Stimulated activated CD8-positive, alpha-beta memory T cell treated with anti-CD3 and anti-CD28 coated beads, Interleukin-12 subunit alpha, Interleukin-12 subunit beta, amount 100 ng/mL, for 1 hour (primary cell): Measurements from ENCODE around the gene SEC14L5.
"Not testable (repeated sequence)": the region's sequence is repeated elsewhere in the genome, so short reads cannot be mapped to it uniquely, and the experiment has no call there.

Experiments
- DNase-seq: peaks from one replicate; pipeline ENCODE4 v3.0.0-alpha.2; 2020; ENCODE audit warnings: low read depth

The SEC14L5 gene

GRCh38 chr16:4954714-4955113 is 3.4 kb upstream of the SEC14L5 start:
- no peak for DNase-seq

- no peak for DNase-seq
Measured at GRCh38 chr16:4957420-4957719, 760 bp upstream of the SEC14L5 start.

GRCh38 chr16:4958510-4959438 is 644 bp downstream of the SEC14L5 start:
- DNase-seq, result no peak

- DNase-seq, result no peak
Measured at GRCh38 chr16:4960579-4960978, 2.4 kb downstream of the SEC14L5 start.

DNA sequence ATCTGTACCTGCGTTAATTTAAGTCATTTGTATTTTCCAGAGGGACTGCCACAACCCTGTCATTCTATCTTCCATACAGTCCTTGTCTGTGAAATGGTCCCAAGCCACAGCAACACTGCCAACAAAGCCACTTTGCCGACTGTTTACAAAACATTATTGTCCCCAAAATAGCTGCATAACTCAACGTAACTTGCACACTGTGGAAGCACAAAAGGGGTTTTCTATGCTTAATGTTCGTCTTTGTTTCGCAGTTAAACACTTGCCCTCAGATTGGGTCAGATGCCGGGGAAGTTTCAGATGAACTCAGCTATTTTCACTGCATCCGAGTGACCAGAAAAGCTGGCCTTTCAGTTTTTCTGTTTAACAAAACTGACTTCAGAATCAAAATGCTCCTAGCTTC is 4.6 kb downstream of the SEC14L5 start:
- no peak for DNase-seq

- not testable (repeated sequence) for DNase-seq
Measured at GRCh38 chr16:4963527-4963926, 5.4 kb downstream of the SEC14L5 start.

GRCh38 chr16:4966736-4967453 is 8.8 kb downstream of the SEC14L5 start:
- DNase-seq, result no peak

GRCh38 chr16:4968278-4968677 is 10.1 kb downstream of the SEC14L5 start:
- not testable (repeated sequence) for DNase-seq

GRCh38 chr16:4968879-4969483 is 10.9 kb downstream of the SEC14L5 start:
- no peak for DNase-seq

DNA sequence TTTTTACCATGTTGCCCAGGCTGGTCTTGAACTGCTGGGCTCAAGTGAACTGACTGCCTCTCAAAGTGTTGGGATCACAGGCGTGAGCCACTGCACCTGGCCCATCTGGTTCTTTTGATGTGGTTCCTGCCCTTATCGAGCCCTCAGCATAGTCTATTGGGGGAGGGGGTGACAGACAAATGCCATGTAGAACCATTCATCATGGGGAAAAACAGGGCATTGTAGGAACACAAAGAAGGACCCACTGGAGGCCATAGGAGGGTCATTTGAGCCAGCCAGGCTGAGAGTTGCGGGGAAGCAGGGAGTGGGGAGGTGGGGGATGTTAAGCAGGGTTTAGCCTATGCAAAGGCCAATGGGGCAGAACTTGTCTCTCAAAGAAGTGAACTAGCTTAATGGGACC is 11.9 kb downstream of the SEC14L5 start:
- no peak for DNase-seq

DNA sequence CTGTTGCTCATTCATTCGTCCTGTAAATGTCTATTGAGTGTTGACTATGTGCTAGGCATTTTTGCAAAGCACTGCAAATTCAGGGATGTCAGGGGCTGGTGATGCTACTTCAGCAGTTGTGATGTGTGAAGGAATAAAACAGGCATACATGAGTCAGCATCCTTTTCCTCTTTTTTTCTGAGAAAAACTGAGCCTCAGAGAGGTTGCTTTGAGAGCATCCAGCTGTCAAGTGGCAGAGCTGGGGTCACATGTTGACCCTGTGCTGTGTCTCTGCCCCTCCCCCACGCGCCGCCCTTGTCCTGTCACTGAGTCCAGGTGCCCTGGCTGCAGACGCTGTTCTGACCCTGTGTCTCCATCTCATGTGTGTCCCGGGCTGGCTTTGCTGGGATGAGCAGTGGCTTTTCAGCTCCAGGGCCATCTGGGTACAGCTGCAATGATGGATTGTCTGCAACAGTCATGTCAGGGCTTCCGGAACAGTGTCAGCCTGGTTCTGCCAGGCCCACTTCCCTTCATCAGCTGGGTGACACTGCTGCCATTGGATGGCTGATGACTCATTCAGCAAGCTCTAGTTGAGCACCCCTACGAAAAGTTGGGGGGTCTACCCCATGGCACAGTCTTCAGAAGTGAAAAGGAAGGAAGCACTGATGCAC is 14.9 kb downstream of the SEC14L5 start:
- DNase-seq, result no peak

GRCh38 chr16:4976079-4976478 is 17.9 kb downstream of the SEC14L5 start:
- no peak for DNase-seq

- no peak for DNase-seq
Measured at GRCh38 chr16:4976611-4977145, 18.5 kb downstream of the SEC14L5 start.

- no peak for DNase-seq
Measured at GRCh38 chr16:4979164-4979563, 21.0 kb downstream of the SEC14L5 start.

DNA sequence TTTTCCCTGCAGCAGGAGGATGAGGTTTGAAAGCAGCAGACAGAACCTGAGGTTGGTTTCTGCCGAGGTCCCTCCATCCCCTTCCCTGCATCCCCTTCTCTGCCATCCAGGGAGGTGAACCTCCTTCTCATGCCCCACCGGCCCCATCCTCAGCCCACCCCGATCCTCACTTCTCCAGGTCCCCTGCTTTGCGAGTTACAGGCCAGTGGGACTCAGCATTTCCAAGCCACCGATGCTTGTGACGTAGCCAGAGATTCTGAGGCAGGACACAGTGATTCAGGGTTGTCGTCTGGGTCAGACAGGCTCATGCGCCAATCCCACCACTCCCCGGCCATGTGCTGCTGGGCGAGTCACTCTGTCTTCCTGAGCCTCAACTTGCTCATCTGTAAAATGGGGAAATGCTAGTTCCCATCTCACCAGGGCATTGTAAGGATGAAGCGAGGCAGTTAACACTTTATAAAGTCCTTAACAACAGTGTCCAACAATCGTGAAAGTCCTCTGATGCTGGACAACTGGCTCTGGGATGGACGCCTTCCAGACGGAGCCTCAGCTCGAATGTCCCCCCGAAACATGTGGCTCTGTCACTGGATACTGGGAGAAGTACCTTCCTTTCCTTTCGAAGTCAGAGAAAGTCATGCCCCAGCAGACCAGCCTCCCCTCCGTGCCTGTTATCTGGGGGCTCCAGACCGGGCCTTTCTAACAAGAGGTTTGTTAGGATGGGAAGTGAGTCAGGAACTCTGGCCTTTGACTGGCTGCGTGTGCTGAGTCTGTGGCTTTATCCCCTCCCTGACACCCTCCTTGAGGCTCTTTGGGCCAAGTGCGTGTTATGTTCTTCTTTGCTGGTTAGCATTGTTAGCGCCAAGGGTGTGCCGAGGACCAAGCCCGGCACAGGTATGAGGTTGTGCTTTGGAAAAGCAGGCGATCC is 21.9 kb downstream of the SEC14L5 start:
- no peak for DNase-seq

GRCh38 chr16:4980691-4981090 is 22.6 kb downstream of the SEC14L5 start:
- DNase-seq, result no peak

GRCh38 chr16:4981473-4981872 is 23.3 kb downstream of the SEC14L5 start:
- DNase-seq, result no peak

GRCh38 chr16:4982056-4982867 is 24.1 kb downstream of the SEC14L5 start:
- no peak for DNase-seq

DNA sequence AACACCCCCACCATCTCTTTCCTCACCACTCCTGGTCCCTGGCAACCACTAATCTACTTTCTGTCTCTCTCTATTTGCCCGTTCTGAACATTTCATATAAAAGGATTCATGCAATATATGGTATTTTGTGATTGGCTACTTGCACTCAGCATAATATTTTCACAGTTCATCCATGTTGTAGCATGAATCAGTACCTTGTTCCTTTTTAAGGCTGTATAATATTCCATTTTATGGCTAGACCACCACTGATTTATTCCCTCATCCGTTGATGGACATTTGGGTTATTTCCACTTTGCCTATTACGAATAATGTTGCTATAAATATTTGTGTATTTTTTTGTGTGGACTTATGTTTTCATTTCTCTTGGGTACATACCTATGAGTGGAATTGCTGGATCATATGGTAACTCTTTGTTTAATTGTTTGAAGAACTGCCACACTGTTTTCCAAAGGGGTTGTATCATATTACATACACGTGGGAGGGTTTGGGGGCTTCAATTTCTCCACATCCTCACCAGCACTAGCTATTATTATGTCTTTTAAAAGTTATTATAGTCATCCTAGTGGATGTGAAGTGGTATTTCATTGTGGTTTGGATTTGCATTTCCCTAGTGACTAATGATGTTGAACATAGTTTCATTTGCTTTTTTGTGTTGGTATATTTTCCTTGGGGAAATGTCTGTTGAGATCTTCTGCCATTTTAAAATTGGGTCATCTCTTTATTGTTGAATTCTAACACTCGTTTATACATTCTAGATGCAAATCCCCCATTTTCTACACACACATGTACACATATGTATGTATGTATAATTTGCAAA is 26.3 kb downstream of the SEC14L5 start:
- DNase-seq, result no peak

- DNase-seq, result no peak
Measured at GRCh38 chr16:4987250-4987579, 29.1 kb downstream of the SEC14L5 start.
